ENCODE measurements around the gene CYTH1. TPM values are rescaled to one million over a fixed set of nuclear protein-coding genes. Genes with fewer than 3 reads are reported as not detected.
"Not testable (repeated sequence)": the region's sequence is repeated elsewhere in the genome, so short reads cannot be mapped to it uniquely, and the experiment has no call there.

CYTH1 gene
- total RNA-seq, 1 experiment from 2014 or later, result 91.4 TPM

DNA sequence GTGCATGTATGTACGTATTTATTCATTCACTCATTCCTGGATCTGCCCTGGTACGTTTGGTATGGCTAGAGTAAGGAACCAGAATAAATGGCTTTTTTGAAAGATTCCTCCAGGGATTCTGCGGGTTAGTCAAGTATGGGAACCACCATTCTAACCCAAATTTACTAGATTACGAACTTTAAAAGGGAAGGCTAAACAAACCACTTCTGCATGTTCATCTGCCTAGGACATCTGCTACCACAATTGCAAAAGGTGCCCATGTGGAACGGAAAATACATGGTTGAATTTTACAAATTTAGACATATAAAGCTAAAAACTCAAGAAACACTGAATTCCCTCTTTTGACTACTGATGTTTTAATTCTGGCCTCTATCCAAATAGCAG lies 22.1 kb downstream of the CYTH1 start:
- DNase-seq (ENCODE audit: low read depth), result no peak

DNA sequence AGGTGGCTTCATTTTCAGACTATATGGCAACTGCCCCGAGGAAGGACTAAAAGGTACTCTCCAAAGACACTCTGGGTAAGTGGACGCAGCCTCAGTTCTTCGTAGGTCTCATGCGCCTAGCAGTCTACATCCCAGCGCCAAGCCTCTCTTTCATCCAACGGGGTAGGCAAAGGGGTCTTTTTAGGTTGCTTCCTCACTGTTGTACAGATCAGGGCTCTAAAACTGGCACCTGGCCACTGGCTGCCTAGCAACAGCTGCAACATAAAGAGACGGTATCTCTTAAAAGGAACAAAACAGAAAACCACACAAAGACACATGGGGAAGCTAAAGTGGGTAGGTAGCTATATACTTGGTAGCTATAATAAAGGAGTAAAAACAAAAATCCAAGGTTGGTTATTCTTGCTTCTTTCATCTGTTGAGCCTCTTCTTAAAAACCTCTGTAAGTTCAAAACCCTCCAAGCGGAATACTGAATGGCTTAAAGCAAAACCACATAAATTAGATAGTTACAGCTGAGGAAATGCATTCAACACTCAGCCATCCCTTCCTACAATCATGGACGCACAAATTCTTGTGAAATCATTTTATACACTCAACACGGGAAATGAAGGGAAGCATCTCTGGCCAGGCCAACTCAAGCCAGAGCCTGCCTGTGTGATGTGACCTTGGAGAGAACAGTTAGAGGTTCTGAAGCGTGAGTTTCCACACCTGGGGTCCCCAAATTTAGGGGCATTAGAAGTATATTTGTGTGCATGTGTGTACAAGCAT lies 22.7 kb downstream of the CYTH1 start:
- DNase-seq (ENCODE audit: low read depth), result peak; percentile 64

DNA sequence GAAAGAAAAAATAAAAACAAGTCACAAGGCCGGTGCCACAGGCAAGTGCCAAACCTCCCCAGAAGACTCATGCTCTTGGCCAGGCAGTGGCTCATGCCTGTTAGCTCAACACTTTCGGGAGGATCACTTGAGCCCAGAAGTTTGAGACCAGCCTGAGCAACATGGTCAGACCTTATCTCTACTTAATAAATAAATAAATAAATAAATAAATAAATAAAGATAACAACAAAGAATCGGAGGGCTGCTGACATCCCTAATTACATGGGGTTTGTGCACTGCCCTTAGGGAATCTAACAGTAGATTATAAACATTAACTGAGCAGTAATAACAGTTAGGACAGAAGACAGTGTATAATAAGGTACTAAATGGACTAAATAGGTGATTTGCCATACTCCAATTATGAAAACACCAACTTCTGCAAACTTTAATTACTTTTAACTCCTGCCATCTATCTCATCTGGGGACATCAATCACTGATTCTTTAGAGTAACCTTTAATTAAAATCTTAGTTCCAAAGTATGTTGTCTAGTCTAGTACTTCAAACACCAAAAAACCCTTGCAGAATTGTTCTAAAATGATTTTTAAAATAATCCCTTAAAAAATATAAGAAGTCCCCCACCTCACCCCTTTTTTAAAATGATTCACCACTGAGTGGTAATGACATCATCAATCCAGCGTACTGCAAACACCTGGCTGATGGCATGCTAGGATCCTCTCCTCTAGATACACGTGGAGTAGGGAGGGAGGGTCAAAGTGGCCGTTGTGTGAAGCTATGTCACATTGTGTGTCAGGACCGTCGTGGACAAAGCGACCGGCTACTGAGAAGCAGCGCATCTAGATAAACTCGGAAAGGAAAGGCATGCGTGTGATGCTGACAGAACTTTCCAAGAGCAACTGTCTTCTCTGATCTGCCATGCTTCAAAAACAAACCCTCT lies 28.5 kb downstream of the CYTH1 start:
- no peak for DNase-seq (ENCODE audit: low read depth)

DNA sequence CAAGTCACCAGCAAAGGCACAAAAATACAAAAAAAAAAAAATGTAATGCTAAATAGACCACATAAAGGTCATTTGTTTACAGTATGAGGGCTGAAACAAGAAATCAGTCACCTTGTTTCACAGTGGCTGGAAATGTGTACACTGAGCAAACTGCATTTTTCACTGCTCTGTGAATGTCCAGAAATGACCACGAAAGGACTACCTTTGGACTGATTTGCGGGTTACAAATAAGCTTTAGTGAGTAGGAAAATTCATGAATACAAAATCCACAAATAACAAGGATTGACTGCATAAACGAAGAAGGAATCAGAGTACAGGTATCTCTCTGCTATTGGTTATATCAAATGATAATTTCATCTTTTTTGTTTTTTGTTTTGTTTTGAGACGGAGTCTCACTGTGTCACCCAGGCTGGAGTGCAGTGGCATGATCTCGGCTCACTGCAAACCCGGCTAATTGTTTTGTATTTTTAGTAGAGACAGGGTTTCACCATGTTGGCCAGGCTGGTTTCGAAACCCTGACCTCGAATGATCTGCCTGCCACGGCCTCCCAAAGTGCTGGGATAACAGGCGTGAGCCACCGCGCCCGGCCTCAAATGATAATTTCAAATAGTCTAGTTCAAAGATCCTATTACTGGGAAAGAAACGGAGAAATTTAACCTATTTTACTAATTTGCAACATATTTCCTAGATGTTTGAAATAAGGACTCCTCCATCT lies 30.5 kb downstream of the CYTH1 start:
- DNase-seq (ENCODE audit: low read depth), result no peak

DNA sequence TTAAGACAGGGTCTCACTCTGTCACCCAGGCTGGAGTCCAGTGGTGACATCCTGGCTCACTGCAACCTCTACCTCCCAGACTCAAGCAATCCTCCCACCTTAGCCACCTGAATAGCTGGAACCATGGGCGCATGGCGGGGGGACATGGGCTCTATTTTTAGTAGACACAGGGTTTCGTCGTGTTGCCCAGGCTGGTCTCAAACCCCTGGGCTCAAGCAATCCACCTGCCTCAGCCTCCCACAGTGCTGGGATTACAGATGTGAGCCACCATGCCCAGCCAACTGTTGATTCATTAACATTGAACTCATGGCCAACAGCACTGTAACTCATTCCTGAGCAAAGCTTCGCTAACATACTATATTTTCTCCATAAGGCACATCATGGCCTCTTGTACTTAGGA lies 31.1 kb downstream of the CYTH1 start:
- DNase-seq (ENCODE audit: low read depth), result not testable (repeated sequence)

DNA sequence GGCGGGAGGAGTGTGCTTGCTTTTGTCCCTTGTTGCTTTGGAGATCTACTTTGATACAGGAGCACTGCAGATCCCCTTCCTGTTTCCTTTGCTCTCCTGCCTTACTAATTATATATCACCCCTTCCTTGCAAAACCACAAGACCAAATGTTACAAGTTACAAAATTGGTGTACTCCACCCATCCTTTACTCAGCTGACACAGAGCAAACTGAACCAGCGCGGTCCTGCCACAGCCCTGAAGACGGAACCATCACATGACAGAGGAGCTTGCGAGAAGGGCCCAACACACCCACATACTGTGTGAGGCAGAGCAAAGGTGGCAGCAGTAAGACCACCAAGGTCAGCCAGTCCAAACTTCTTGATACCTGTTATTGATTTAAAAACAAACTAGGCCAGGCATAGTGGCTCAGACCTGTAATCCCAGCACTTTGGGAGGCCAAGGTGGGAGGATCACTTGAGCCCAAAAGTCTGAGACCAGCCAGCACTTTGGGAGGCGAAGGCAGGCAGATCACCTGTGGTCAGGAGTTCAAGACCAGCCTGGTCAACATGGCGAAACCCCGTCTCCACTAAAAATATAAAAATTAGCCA lies 33.2 kb downstream of the CYTH1 start:
- peak; percentile 61 for DNase-seq (ENCODE audit: low read depth)

DNA sequence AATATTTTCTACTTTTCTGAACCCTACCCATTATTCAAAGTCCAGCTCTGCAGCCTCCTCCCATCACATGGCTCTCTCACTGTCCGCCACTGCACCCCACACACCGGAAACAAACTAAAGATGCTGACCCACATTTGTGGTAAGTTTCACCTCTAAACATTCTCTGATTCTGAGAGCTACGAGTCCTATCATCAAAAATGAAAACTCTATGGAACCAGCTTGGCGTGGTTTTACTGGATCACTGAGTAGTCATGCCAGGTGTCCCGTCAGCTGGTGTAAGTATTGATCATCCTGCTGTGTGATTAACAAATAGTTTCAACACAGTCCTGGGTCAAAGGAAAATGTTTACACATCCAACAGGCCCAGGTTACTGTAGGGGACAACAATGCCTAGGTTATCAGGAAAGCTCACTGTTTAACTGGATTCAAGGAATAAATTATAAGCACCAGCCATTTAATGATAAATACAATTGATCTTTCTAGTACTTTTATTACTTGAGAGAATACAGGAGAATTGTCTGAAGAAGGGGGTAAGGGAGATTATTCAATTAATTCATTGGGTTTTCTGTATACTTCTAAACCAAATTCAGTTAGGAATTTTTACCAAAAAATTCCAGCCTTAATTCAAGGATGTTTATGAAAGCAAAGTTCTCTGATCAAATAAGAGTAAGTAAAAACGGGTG lies 33.9 kb downstream of the CYTH1 start:
- no peak for DNase-seq (ENCODE audit: low read depth)

DNA sequence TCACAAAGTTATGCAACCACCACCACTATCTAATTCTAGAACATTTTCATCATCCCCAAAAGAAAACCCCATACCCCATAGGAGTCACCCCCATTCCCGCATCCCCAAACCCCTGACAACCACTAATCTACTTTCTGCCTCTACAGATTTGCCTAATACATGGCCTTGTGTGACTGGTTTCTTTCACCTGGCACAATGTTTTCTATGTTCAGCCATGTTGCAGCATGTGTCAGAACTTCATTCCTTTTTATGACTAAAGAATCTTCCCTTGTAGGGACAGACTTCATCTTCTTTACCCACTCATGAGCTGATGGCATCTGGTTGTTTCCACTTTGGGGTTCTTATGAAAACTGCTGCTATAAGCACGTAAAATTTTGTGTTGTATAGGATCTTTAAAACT lies 34.6 kb downstream of the CYTH1 start:
- no peak for DNase-seq (ENCODE audit: low read depth)

DNA sequence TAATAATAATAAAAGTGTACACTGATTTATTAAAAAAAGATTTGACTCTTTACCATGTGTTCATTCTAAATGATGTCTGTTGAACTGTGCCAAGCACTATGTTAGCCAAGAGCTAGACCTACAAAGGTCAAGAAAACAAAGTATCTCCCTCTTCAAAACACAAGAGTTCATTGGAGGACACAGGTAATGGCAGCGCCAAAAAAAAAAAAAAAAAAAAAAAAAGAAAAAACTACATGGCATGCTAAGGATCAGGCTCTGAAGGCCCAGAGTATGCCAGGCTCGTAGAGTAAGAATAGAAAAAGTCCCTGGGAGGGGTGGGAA lies 35.2 kb downstream of the CYTH1 start:
- no peak for DNase-seq (ENCODE audit: low read depth)

DNA sequence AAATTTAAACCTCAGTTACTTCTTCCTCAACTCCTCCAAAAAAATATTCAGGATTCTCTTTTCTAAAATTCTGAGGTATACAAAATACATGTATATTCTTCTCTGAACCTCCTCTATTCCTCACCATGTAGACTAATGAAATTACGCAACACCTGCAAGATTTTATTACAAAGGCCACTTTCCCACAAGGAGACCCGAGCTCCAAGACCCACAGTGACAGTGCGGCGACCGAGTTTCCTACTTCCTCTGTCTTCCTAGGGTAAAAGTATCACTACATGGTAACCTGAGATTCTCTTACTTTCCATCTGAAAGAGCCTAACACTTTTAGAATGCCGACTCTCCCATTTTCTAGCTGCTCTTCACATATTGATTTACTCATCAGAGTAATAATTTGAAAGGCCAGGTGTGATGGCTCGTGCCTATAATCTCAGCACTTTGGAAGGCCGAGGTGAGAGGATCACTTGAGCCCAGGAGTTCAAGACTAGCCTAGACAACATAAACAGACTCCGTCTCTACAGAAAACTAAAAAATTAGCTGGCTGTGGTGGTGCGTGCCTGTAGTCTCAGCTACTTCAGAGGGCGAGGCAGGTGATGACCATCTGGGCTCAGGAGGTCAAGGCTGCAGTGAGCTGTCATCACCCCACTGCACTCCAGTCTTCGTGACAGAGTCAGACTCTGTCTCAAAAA lies 35.7 kb downstream of the CYTH1 start:
- DNase-seq (ENCODE audit: low read depth), result no peak

DNA sequence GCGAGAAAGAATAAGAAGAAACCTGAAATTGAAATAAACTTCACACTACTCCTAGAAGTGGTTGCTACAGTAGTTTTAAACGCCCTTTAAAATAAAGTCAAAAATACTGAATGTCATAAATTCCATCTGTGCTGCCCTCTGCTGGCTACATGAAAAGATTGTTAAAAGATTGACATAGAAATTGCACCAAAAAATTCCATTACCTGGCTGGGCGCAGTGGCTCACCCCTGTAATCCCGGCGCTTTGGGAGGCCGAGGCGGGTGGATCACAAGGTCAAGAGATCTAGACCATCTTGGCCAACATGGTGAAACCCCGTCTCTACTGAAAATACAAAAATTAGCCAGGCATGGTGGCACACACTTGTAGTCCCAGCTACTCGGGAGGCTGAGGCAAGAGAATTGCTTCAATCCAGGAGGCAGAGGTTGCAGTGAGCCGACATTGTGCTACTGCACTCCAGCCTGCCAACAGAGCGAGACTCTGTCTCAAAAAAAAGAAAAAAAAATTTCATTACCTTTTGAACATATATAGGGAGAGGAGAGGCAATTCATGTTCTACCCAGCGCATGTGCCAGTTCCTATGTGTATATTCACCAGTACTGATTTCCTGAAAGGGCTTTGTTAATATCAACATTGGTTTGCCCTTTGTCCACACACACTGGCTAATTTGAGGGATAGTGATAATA lies 36.5 kb downstream of the CYTH1 start:
- DNase-seq (ENCODE audit: low read depth), result peak; percentile 38

DNA sequence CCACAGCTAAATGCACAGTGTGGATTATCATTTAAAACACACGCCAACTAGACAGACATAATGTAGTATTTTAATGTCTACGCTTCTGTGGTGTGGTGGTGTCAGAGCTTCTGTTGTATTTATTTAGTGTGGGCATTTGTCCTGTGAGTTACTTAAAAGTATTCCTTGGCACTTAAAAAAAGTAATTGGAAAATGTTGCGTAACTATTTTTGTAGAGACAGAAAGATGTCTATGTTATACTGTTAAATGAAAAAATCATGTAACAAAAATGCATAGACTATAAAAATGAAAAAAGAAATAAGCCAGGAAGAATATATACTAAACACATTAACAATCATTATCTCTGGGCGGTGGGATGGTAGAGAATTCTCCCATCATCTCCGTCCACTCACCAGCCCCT lies 39.2 kb downstream of the CYTH1 start:
- DNase-seq (ENCODE audit: low read depth), result no peak

DNA sequence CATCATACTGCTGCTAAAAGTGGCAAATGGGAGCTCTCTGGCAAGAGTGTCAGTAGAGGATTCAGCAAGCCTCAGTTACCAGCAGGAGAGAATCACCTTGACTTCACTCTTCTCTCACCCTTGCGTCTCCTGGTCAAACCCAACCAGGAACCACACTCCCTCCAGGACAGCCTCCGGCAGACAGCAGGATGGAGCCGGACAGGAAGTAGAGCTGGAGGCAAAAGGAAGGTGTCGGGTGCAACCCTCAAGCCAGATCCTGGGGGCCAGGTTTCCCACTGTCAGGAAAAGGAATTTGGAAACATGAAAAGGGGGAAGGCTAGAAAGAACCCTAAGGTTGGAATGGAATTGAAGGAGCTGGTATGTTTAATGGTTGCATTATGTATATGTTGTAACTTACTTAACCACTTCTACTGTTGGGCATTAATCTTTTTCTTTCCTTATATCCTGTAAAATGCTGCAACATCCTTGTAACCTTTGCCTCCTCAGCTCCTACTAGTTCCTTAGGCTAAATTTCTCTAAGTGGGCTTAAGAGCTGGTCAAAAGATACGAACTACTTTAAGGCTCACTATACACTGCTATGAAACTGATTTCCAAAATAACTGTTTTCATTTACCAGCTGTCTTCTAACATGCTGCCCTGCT lies 40.3 kb downstream of the CYTH1 start:
- DNase-seq (ENCODE audit: low read depth), result no peak

DNA sequence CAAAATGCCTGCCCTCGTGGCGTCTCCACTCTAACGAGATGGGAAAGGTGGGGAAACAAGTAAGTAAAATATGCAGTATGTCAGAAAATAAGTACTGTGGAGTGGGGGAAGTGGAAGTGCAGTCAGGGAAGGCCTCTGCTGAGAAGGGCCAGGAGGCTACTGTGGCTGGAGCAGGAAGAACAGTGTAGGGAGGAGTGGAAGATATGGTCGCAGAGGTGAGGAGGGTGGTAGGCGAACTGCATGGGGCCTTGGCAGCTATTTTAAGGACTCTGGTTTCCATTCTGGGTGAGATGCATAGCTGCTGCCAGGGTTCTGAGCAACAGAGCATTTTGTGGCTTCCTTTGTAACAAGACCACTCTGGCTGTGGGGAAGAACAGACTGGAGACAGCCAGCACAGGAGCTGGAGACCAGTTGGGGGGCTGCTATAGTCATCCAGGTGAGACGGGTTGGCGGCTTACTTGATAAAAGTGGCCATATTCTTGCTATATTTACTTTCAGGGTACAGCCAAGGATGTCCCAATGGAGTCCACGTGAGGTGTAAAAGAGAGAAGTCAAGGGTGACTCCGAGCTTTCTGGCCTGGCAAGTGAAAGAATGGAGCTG lies 42.6 kb downstream of the CYTH1 start:
- DNase-seq (ENCODE audit: low read depth), result no peak

DNA sequence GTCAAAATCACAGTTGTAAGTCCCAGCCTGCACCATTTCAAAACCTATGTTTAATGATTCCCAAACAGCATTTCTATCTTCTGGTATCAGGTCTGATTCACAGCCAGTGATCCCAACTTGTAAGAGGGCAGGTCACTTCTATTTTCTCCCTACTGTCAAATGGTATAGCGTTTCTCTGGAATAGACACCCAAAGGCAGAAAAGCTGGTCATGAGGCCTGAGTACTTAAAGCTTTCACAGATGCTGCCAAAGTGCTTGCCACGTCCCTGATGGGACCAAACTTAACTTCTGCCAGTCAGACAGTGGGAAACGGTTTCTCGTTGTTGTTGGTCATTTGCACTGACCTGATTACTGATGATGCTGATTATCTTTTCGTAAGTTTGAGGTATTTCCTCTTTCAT lies 43.4 kb downstream of the CYTH1 start:
- no peak for DNase-seq (ENCODE audit: low read depth)

DNA sequence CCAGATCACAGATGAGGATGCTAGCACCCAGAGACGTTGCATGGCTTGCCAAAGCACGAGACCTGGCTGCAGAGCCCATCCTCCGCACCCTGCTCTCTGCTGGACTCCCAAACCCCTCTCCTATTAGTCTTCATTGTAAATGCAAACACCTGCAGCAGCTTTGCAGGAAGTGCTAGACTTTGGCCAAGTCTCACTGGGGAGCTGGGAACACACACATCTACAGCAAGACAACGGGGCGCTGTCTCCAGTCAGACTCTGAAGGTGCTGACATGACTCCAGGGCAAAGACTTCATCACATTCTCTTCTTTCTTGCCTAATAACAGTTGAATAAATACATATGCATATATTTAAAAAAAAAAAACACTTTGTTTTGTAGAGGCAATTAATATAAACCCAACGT lies 43.8 kb downstream of the CYTH1 start:
- no peak for DNase-seq (ENCODE audit: low read depth)

DNA sequence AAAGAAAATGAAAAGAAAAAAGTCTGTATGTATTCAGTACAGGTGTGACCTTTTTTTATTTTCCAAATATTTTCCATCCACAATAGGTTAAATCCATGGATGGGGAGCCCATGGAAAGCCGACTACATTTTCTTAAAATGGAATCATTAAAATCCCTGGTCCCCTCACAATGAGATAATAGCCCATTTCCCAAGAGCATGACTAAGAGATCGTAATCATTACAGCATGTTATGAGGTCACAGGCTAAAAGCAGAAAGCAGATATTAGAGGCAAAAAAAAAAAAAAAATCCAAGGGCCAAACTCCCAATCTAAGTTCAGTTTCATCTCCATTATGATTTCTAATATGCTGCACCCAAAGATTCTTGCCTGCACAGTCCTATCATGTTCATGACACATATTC lies 44.7 kb downstream of the CYTH1 start:
- DNase-seq (ENCODE audit: low read depth), result peak; percentile 58

DNA sequence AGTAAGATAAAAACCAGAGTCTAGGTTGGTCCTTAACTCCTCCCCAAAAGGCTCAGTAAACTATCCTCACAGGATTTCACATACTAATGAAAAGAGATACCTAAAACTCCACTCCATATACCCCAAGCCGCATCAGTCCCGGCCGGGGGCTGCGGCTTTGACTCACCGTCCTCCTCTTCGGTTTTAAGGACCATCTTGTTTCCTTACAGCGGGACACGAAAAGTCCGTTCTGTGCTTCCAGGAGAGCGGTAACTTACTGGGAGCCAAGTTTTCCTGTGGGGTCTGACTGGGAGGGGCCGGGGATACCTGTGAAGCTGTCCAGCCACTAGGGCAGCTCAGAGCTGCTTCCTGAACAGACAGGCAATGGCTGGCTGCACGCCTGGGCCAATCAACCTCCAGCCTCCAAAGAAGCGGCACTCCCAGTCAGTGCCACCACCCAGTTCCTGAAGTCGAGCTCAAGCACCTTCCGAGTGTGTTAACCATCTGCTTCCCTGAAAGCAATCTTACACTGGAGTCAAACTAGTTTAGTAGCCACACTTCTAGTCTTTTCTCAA lies 45.5 kb downstream of the CYTH1 start:
- no peak for DNase-seq (ENCODE audit: low read depth)

DNA sequence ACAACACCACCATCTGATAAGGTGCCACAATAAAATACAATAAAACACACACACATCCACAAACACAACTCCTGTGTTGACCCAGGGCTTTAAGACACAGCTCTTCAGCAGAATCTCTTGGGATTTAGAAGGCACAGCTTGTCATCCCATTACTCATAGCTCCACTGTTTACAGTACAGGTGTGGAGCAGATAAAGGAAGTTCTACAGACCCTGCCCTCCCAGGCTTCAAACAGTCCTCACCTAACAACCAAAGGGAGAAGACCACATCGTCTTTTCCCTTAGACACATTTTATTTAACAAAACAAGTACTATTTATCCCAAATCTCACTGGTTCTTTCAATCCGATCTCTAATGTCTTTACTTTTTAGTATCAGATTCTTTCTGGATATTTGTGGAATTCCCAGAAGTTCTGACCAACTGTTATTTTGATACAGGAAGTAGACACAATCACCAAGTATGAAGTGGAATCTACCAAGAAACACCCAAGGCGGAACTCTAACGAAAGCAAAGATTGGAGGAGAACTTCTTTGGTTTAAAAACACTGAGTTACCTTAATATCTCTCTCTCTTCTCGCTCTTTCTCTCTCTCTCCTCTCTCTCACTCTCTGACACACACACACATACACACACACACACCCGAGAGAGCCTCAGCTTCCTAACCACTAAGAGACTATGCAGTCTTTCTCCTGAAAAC lies 46.1 kb downstream of the CYTH1 start:
- no peak for DNase-seq (ENCODE audit: low read depth)
